CD14-positive monocyte (primary cell): ENCODE data around the gene H2AZ1. TPM values are rescaled to one million over a fixed set of nuclear protein-coding genes. Genes with fewer than 3 reads are reported as not detected.

Experiments used
- DNase-seq, 3 donors: peaks; one replicate each; pipeline ENCODE4 v3.0.0-alpha.2; 2011 to 2022
- H2AFZ ChIP-seq: 2 replicates; pipeline ENCODE4 v1.6.0; 2012; ENCODE audit warnings: mild to moderate bottlenecking, low read depth, low read length, inconsistent platforms; ENCODE audit not compliant: insufficient read depth, poor library complexity, severe bottlenecking
- H3K27ac ChIP-seq, 2 donors: 1 replicate in 1 of 2; 2 replicates in 1 of 2; pipeline ENCODE4 v1.5.1; 2012 to 2013; ENCODE audit warnings: low read length in 2 of 2, control low read depth in 1 of 2, inconsistent platforms in 1 of 2, low read depth in 1 of 2, mild to moderate bottlenecking in 1 of 2
- H3K27me3 ChIP-seq, 2 donors: one replicate each; pipeline versions ENCODE4 v1.6.0 to v1.6.1; 2011 to 2013; ENCODE audit warnings: low read length in 2 of 2; ENCODE audit not compliant: control insufficient read depth in 2 of 2, insufficient read depth in 2 of 2
- H3K36me3 ChIP-seq, 2 donors: replicated peaks in 1 of 2; 1 replicate in 1 of 2; 2 replicates in 1 of 2; pipeline versions ENCODE4 v1.5.1 to v1.6.1; 2012 to 2013; ENCODE audit warnings: low read length in 2 of 2, control low read depth in 1 of 2, inconsistent platforms in 1 of 2, mild to moderate bottlenecking in 1 of 2; ENCODE audit not compliant: insufficient read depth in 2 of 2, control insufficient read depth in 1 of 2
- H3K4me1 ChIP-seq, 2 donors: 1 replicate in 1 of 2; 2 replicates in 1 of 2; pipeline versions ENCODE4 v1.5.1 to v1.6.1; 2012 to 2013; ENCODE audit warnings: low read length in 2 of 2, control low read depth in 1 of 2, inconsistent platforms in 1 of 2, mild to moderate bottlenecking in 1 of 2, moderate library complexity in 1 of 2; ENCODE audit not compliant: insufficient read depth in 2 of 2, control insufficient read depth in 1 of 2
- H3K4me2 ChIP-seq: replicated peaks from 2 replicates; pipeline ENCODE3; 2012; ENCODE audit warnings: low read length, moderate library complexity, mild to moderate bottlenecking; ENCODE audit not compliant: poor library complexity, severe bottlenecking; ENCODE audit errors: extremely low read depth
- H3K4me3 ChIP-seq, 3 experiments: fragments of 200-600 bp in 1 of 3; sonication (generic) in 1 of 3; replicated peaks in 1 of 3; 1 replicate in 2 of 3; 2 replicates in 1 of 3; pipeline ENCODE4 v1.5.1; 2011 to 2013; ENCODE audit warnings: low read length in 3 of 3, mild to moderate bottlenecking in 3 of 3, control low read depth in 2 of 3, low read depth in 2 of 3, inconsistent platforms in 1 of 3, moderate library complexity in 1 of 3
- H3K79me2 ChIP-seq: 2 replicates; pipeline ENCODE4 v1.6.0; 2012; ENCODE audit warnings: mild to moderate bottlenecking, control low read depth, inconsistent platforms, low read length, moderate library complexity; ENCODE audit not compliant: insufficient read depth
- H3K9ac ChIP-seq: 2 replicates; pipeline ENCODE4 v1.6.0; 2017; ENCODE audit warnings: low read length, mild to moderate bottlenecking; ENCODE audit not compliant: insufficient read depth, poor library complexity, severe bottlenecking
- H3K9me3 ChIP-seq, 2 donors: replicated peaks in 1 of 2; 1 replicate in 1 of 2; 2 replicates in 1 of 2; pipeline versions ENCODE4 v1.5.1 to v1.6.1; 2012 to 2013; ENCODE audit warnings: low read length in 2 of 2, control low read depth in 1 of 2; ENCODE audit not compliant: control insufficient read depth in 1 of 2, insufficient read depth in 1 of 2
- H4K20me1 ChIP-seq: 2 replicates; pipeline ENCODE4 v1.6.0; 2012; ENCODE audit warnings: mild to moderate bottlenecking, low read length, control low read depth, moderate library complexity; ENCODE audit not compliant: insufficient read depth
- H3K27ac Mint-ChIP-seq, 7 donors: one replicate each; pipeline ENCODE4 v1.8.0; 2020; ENCODE audit warnings: mild to moderate bottlenecking in 7 of 7, mixed read lengths in 7 of 7, moderate library complexity in 6 of 7, inconsistent platforms in 2 of 7
- H3K27me3 Mint-ChIP-seq, 3 donors: one replicate each; pipeline ENCODE4 v1.8.0; 2021 to 2022; ENCODE audit warnings: low read depth in 3 of 3, mild to moderate bottlenecking in 3 of 3, mixed read lengths in 3 of 3, moderate library complexity in 3 of 3, inconsistent platforms in 1 of 3
- H3K36me3 Mint-ChIP-seq, 2 donors: one replicate each; pipeline ENCODE4 v1.8.0; 2020; ENCODE audit warnings: mixed read lengths in 2 of 2, inconsistent platforms in 1 of 2, mild to moderate bottlenecking in 1 of 2
- H3K4me1 Mint-ChIP-seq: one replicate; pipeline ENCODE4 v1.8.0; 2020; ENCODE audit warnings: mild to moderate bottlenecking, mixed read lengths
- H3K4me3 Mint-ChIP-seq, 2 donors: one replicate each; pipeline ENCODE4 v1.8.0; 2020; ENCODE audit warnings: mild to moderate bottlenecking in 2 of 2, mixed read lengths in 2 of 2, moderate library complexity in 1 of 2
- H3K9me3 Mint-ChIP-seq, 7 donors: one replicate each; pipeline ENCODE4 v1.8.0; 2020 to 2022; ENCODE audit warnings: mixed read lengths in 7 of 7, mild to moderate bottlenecking in 6 of 7, moderate library complexity in 6 of 7, inconsistent platforms in 2 of 7
- CTCF ChIP-seq: fragments of 200-600 bp; IDR thresholded peaks from one replicate; pipeline ENCODE4 v1.8.0; 2022; ENCODE audit warnings: antibody characterized with exemption, mild to moderate bottlenecking
- WGBS: methylation state at CpG from one replicate; pipeline ENCODE4 v1.1.5; 2013; ENCODE audit warnings: missing lambda C conversion rate; ENCODE audit not compliant: insufficient coverage; 5-methylcytosine and 5-hydroxymethylcytosine counted together
- intact Hi-C, 2 donors: fragments of 100-400 bp; cut with micrococcal nuclease; formaldehyde crosslinking; loops; one replicate each; pipeline versions ENCODE4 v1.15.0 to v1.15.1; 2023
- polyA plus RNA-seq, 3 donors: library from polyadenylated mRNA; depleted of rRNA in 1 of 3; unstranded in 2 of 3; stranded (reverse) in 1 of 3; fragments of 300-500 nt in 2 of 3; fragments of >200 nt in 1 of 3; fragmentation: Illumina TruSeq in 2 of 3; gene quantifications; 1 replicate in 2 of 3; 2 replicates in 1 of 3; pipeline ENCODE4 v1.2.3, GENCODE V29; 2012 to 2021

Gene H2AZ1
- polyA plus RNA-seq, 3 donors = 208 to 450 (median 416) TPM

GRCh38 chr4:99949034-99949998, 759 bp downstream of the H2AZ1 start:
- Mint-ChIP-seq H3K27ac (no peak overlapping the region), H3K36me3 (peaks cover 7 to 9% of the 10 kb centered on the region in 2 donors), H3K27me3 (no peaks in the 10 kb centered on the region), H3K4me3 (no peak overlapping the region), H3K9me3 (peaks cover 0 to 2% (median 0%) of the 10 kb centered on the region in 7 donors), H3K4me1 (peaks cover 33% of the 10 kb centered on the region)
- H3K9me3 ChIP-seq = no peaks in the 10 kb centered on the region
- H2AFZ ChIP-seq = peak overlapping the region; percentile 72
- H4K20me1 ChIP-seq = peaks cover 18% of the 10 kb centered on the region
- WGBS = under 1% methylated on average over 88 of the region's 98 CpGs
- peaks cover 37 to 53% of the 10 kb centered on the region in 2 donors for H3K4me1 ChIP-seq
- H3K79me2 ChIP-seq = peaks cover 59% of the 10 kb centered on the region
- intact Hi-C loops = loop anchor here (5.0 kb wide), 4 partner anchors 52 to 387 kb away; partner anchors contain the start of genes DAPP1 (in 1 of the 2), LAMTOR3 (in 1 of the 2) and TRMT10A (in 1 of the 2)
- DNase-seq = peak; percentile 85 to 93 (median 88)
- peak overlapping the region; percentile 93 for H3K4me2 ChIP-seq
- H3K27me3 ChIP-seq = no peaks in the 10 kb centered on the region
- peak overlapping the region; percentile 46 for H3K9ac ChIP-seq
- H3K27ac ChIP-seq = peak overlapping the region; percentile 83 to 86
- TF ChIP-seq CTCF = peak; percentile 86
- peaks cover 3 to 11% of the 10 kb centered on the region in 2 donors for H3K36me3 ChIP-seq
- peak overlapping the region; percentile 58 to 82 (median 75) for H3K4me3 ChIP-seq

- Histone ChIP-seq H3K4me2 (no peak overlapping the region), H3K4me1 (peaks cover 42 to 65% of the 10 kb centered on the region in 2 donors), H3K36me3 (peaks cover 3 to 11% of the 10 kb centered on the region in 2 donors), H3K27me3 (no peaks in the 10 kb centered on the region), H4K20me1 (peaks cover 35% of the 10 kb centered on the region), H2AFZ (no peak overlapping the region), H3K9me3 (no peaks in the 10 kb centered on the region), H3K4me3 (peak overlapping the region in 1 of 3 experiments; percentile 88), H3K27ac (peak overlapping the region in 1 of 2 donors; percentile 86), H3K9ac (no peak overlapping the region), H3K79me2 (peaks cover 76% of the 10 kb centered on the region)
- TF ChIP-seq CTCF = no peak
- Mint-ChIP-seq H3K4me3 (no peak overlapping the region), H3K4me1 (peaks cover 43% of the 10 kb centered on the region), H3K9me3 (peaks cover 0 to 2% (median 0%) of the 10 kb centered on the region in 7 donors), H3K27ac (peak overlapping the region in 4 of 7 donors; percentile 41 to 90 (median 56)), H3K36me3 (peaks cover 7 to 13% of the 10 kb centered on the region in 2 donors), H3K27me3 (no peaks in the 10 kb centered on the region)
- no peak for DNase-seq
- WGBS = 88% methylated on average over 3 of the region's 4 CpGs
- intact Hi-C loops = loop anchor here (5.0 kb wide), 4 partner anchors 50 to 385 kb away; partner anchors contain the start of genes DAPP1 (in 1 of the 2), LAMTOR3 (in 1 of the 2) and TRMT10A (in 1 of the 2)
Measured at GRCh38 chr4:99947608-99948007, 2.5 kb downstream of the H2AZ1 start.
